MM.1S (cell line): Measurements from ENCODE around the gene CDKN2C.

Experiments used
- EZH2 ChIP-seq: fragments of 300-600 bp; sonication (generic); optimal IDR thresholded peaks from 2 replicates; pipeline ENCODE3; 2017; ENCODE audit warnings: low read depth, mild to moderate bottlenecking, antibody characterized with exemption, low read length, mixed read lengths
- EZH2phosphoT487 ChIP-seq: fragments of 300-600 bp; sonication (generic); IDR thresholded peaks from 2 replicates; pipeline ENCODE4 v1.6.1; 2018; ENCODE audit warnings: antibody characterized with exemption, low read length
- TF ChIP-seq, protein P1 (sequence below): fragments of 300-600 bp; sonication (generic); IDR thresholded peaks from 2 replicates; pipeline ENCODE4 v1.5.1; 2016; ENCODE audit warnings: antibody characterized with exemption, low read length, mixed read lengths

DNA sequence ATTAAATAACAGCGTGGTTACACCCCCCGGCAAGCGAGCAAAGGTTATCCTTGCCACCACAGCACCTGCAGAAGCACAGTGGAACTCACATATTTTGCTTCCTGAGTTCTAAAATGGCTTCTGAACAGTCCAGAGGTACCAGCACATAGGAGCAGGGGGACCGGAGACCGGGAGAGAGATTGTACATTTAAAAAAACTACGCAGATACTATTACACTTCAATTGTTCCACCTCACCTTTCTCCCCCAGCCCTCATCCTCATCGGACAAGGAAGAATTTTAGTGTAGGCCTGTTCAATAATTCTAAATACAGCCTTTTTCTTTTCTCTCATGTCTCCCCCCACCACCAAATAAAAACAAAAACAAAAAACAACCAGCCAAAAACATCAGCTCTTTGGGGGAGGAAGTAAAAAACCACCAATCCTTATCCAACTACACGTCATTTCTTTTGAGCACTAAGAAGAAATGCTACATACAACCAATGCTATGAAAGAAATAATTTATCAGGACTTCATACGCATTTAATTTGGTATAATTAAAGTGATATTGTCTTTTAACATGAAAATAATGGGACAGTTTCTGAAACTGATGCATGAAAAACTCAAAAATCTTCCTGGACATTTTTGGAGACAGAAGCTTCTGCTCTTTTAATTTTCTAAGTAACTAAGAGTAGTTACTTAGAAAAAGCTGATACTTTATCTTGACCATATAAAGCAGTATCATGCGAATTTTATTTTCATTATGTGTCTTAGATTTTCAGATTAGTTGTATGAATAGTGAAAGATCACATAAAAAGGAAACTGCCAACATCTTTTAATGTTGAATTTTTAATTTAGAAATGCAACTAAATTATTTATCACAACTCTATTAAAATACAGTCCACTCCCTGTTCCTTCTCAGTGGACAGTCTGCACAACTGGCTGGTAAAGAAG is 9.1 kb downstream of the CDKN2C start:
- TF ChIP-seq, protein P1, sequence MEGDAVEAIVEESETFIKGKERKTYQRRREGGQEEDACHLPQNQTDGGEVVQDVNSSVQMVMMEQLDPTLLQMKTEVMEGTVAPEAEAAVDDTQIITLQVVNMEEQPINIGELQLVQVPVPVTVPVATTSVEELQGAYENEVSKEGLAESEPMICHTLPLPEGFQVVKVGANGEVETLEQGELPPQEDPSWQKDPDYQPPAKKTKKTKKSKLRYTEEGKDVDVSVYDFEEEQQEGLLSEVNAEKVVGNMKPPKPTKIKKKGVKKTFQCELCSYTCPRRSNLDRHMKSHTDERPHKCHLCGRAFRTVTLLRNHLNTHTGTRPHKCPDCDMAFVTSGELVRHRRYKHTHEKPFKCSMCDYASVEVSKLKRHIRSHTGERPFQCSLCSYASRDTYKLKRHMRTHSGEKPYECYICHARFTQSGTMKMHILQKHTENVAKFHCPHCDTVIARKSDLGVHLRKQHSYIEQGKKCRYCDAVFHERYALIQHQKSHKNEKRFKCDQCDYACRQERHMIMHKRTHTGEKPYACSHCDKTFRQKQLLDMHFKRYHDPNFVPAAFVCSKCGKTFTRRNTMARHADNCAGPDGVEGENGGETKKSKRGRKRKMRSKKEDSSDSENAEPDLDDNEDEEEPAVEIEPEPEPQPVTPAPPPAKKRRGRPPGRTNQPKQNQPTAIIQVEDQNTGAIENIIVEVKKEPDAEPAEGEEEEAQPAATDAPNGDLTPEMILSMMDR, result no peak
- TF ChIP-seq EZH2, result no peak
- no peak for TF ChIP-seq EZH2phosphoT487
